Activated CD4-positive, CD25-positive, alpha-beta regulatory T cell treated with anti-CD3 and anti-CD28 coated beads, Interleukin-2, amount 50 U/mL, for 24 hours (primary cell): Measurements from ENCODE around the gene DYDC1.
"Not testable (repeated sequence)": the region's sequence is repeated elsewhere in the genome, so short reads cannot be mapped to it uniquely, and the experiment has no call there.

ENCODE experiments used
- ATAC-seq, 2 donors: fragments of 150-1000 bp; cut with Tn5 transposase; one replicate each; pipeline ENCODE4 v1.10.0; 2021; ENCODE audit warnings: mild to moderate bottlenecking in 1 of 2, moderate library complexity in 1 of 2

Gene DYDC1

GRCh38 chr10:80356563-80356988 is at the start of gene DYDC1, which contains the start of gene DYDC2:
DYDC1 (minus strand) TSS chr10:80356755; CDS start chr10:80352601, 4,154 bp downstream.
DYDC2 (plus strand) TSS chr10:80356781; CDS start chr10:80362444, 5,663 bp downstream.
- ATAC-seq: peak; percentile 46 to 76

- ATAC-seq: no peak
Observed at GRCh38 chr10:80406204-80406603, 49.6 kb upstream of the DYDC1 start.

GRCh38 chr10:80405626-80406025 is 49.1 kb upstream of the DYDC1 start:
- no peak for ATAC-seq

GRCh38 chr10:80405035-80405434 is 48.5 kb upstream of the DYDC1 start:
- no peak for ATAC-seq

- no peak for ATAC-seq
Observed at GRCh38 chr10:80400136-80400804, 43.7 kb upstream of the DYDC1 start.

GRCh38 chr10:80397014-80397413 is 40.5 kb upstream of the DYDC1 start:
- no peak for ATAC-seq

- ATAC-seq: no peak
Observed at GRCh38 chr10:80394358-80394916, 37.9 kb upstream of the DYDC1 start.

- no peak for ATAC-seq
Observed at GRCh38 chr10:80392250-80392649, 35.7 kb upstream of the DYDC1 start.

GRCh38 chr10:80390740-80391139 is 34.2 kb upstream of the DYDC1 start:
- no peak for ATAC-seq

- ATAC-seq: no peak
Observed at GRCh38 chr10:80382989-80383388, 26.4 kb upstream of the DYDC1 start.

GRCh38 chr10:80380185-80380584 is 23.6 kb upstream of the DYDC1 start:
- ATAC-seq: no peak

- no peak for ATAC-seq
Observed at GRCh38 chr10:80379701-80380100, 23.1 kb upstream of the DYDC1 start.

- ATAC-seq: no peak
Observed at GRCh38 chr10:80373502-80373901, 16.9 kb upstream of the DYDC1 start.

GRCh38 chr10:80372675-80373074 is 16.1 kb upstream of the DYDC1 start:
- no peak for ATAC-seq

- no peak for ATAC-seq
Observed at GRCh38 chr10:80371467-80371866, 14.9 kb upstream of the DYDC1 start.

GRCh38 chr10:80365510-80365909 is 9.0 kb upstream of the DYDC1 start:
- ATAC-seq: no peak

- no peak for ATAC-seq
Observed at GRCh38 chr10:80359644-80360043, 3.1 kb upstream of the DYDC1 start.

- ATAC-seq: not testable (repeated sequence)
Observed at GRCh38 chr10:80358925-80359324, 2.4 kb upstream of the DYDC1 start.

- ATAC-seq: no peak
Observed at GRCh38 chr10:80357851-80358125, 1.2 kb upstream of the DYDC1 start.

GRCh38 chr10:80356989-80357850 is 665 bp upstream of the DYDC1 start:
- no peak for ATAC-seq

GRCh38 chr10:80351220-80351619 is 5.3 kb downstream of the DYDC1 start:
- ATAC-seq: no peak

GRCh38 chr10:80350251-80350650 is 6.3 kb downstream of the DYDC1 start:
- ATAC-seq: no peak

GRCh38 chr10:80344912-80345311 is 11.6 kb downstream of the DYDC1 start:
- ATAC-seq: no peak

GRCh38 chr10:80344276-80344675 is 12.3 kb downstream of the DYDC1 start:
- ATAC-seq: no peak
